AG10803 (cell line): ENCODE measurements around the gene SPRR2E.
"Not testable (repeated sequence)": the region's sequence is repeated elsewhere in the genome, so short reads cannot be mapped to it uniquely, and the experiment has no call there.

Experiments used
- DNase-seq: peaks from one replicate; pipeline ENCODE4 v3.0.0; 2010; ENCODE audit warnings: low read depth
- H3K4me3 ChIP-seq: 2 replicates; pipeline ENCODE4 v1.5.1; 2011; ENCODE audit warnings: mild to moderate bottlenecking, low read length, control low read depth
- CTCF ChIP-seq: conservative IDR thresholded peaks from 2 replicates; pipeline ENCODE4 v1.5.1; 2011; ENCODE audit warnings: mild to moderate bottlenecking, low read length, control low read depth, inconsistent platforms

The SPRR2E gene

GRCh38 chr1:153058826-153059784 is 35.2 kb downstream of the SPRR2E start:
- H3K4me3 ChIP-seq: no peak overlapping the region
- no peak for TF ChIP-seq CTCF
- no peak for DNase-seq

- no peak for DNase-seq
- H3K4me3 ChIP-seq: no peak overlapping the region
- no peak for TF ChIP-seq CTCF
Measured at GRCh38 chr1:153058154-153058553, 36.2 kb downstream of the SPRR2E start.

GRCh38 chr1:153057375-153057774 is 37.0 kb downstream of the SPRR2E start, which contains the start of gene SPRR2A:
Gene SPRR2A, minus strand, starts transcription at chr1:153057512. Its CDS starts 777 bp downstream, at chr1:153056735.
- H3K4me3 ChIP-seq: no peak within 1 kb of the TSS
- no peak for TF ChIP-seq CTCF
- DNase-seq: no peak

GRCh38 chr1:153056111-153056510 is 38.2 kb downstream of the SPRR2E start:
- DNase-seq, H3K4me3 ChIP-seq: not testable (repeated sequence)

GRCh38 chr1:153049211-153049610 is 45.1 kb downstream of the SPRR2E start:
- DNase-seq: no peak
- no peak overlapping the region for H3K4me3 ChIP-seq
- no peak for TF ChIP-seq CTCF
